Measurements from ENCODE around the gene APOL6. TPM values are rescaled to one million over a fixed set of nuclear protein-coding genes. Genes with fewer than 3 reads are reported as not detected.

The APOL6 gene
- total and polyA plus RNA-seq, 10 of the 15 experiments (the other 5 are each of a cell fraction or from before 2014, with no cell fraction given) = 4.3 to 22.9 (median 9.3) TPM

DNA sequence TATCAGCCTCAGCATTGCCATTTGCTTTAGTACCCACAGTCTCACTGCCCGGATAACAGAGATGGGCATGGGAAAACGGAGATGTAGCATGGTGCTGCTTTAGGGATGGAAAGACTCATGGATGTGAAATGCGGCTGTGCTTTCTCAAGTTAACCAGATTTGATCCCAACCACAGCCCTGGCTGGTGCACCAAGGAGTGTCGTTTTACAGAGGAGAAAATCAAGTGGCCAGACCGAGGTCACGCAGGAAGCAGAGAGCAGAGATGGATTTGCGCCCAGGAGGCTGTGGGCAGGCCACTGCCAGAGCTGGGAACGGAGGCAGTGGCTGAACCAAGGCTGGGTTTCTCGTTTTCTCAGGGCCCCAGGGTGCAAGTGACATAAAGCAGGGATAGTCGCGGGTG, 40.2 kb upstream of the APOL6 start:
- H2AFZ ChIP-seq (ENCODE audit: control insufficient read depth, low read depth, low read length) = no peak overlapping the region
- no peak for DNase-seq (ENCODE audit: low read depth, low spot score)
- CTCF ChIA-PET = no interaction called here
- ATAC-seq = no peak
- H3K4me2 ChIP-seq (ENCODE audit: control insufficient read depth, insufficient read depth) = no peak overlapping the region
- H3K27me3 ChIP-seq (replicated peaks in 1 of 2; ENCODE audit: control insufficient read depth in 2 of 2, insufficient read depth in 2 of 2, low read length in 1 of 2) = peaks cover 2 to 3% of the 10 kb centered on the region in 2 experiments; a peak in 2 of 4 replicates
- H3K9ac ChIP-seq (ENCODE audit: control insufficient read depth, insufficient read depth, low read length) = no peak overlapping the region
- in situ Hi-C loops (cut with MboI) = no loop called here
- RAD21 ChIA-PET (ENCODE audit: unreplicated experiment) = no interaction called here
- peaks cover 3% of the 10 kb centered on the region; the same call in 1 of the 2 replicates for H4K20me1 ChIP-seq (ENCODE audit: control insufficient read depth, insufficient read depth)
- peaks cover 10% of the 10 kb centered on the region; the same call in 1 of the 2 replicates for H3K4me1 ChIP-seq (ENCODE audit: control insufficient read depth, insufficient read depth, low read length)
- no peak overlapping the region for H3K4me3 ChIP-seq
- no peak overlapping the region for H3K27ac ChIP-seq (ENCODE audit: control insufficient read depth, insufficient read depth)
- no peaks in the 10 kb centered on the region for H3K9me3 ChIP-seq (replicated peaks; ENCODE audit: control insufficient read depth, insufficient read depth, low read length)
- H3K79me2 ChIP-seq (ENCODE audit: control insufficient read depth, insufficient read depth, low read length) = no peaks in the 10 kb centered on the region
- POLR2A ChIA-PET = no interaction called here
- no peak for FAIRE-seq
- no peak for TF ChIP-seq MEF2A (IDR thresholded peaks at IDR 0.05; ENCODE audit: insufficient read depth, low read depth, low read length)
- no peak for TF ChIP-seq TCF3 (IDR thresholded peaks at IDR 0.05; ENCODE audit: borderline replicate concordance, insufficient read depth, low read depth, low read length)
- no peak for TF ChIP-seq MEF2B (IDR thresholded peaks at IDR 0.05; ENCODE audit: partially characterized antibody, poor library complexity, severe bottlenecking)
- no peak for TF ChIP-seq STAT1 (conservative IDR thresholded peaks at IDR 0.05)
- TF ChIP-seq PML (IDR thresholded peaks at IDR 0.05; ENCODE audit: low read length) = no peak
- TF ChIP-seq SUPT20H (IDR thresholded peaks at IDR 0.05; ENCODE audit: borderline replicate concordance, control insufficient read depth, low read depth, low read length) = no peak
- TF ChIP-seq SRF (IDR thresholded peaks at IDR 0.05; ENCODE audit: low read depth in 2 of 2, low read length in 2 of 2) = no peak
- TF ChIP-seq, protein P1, sequence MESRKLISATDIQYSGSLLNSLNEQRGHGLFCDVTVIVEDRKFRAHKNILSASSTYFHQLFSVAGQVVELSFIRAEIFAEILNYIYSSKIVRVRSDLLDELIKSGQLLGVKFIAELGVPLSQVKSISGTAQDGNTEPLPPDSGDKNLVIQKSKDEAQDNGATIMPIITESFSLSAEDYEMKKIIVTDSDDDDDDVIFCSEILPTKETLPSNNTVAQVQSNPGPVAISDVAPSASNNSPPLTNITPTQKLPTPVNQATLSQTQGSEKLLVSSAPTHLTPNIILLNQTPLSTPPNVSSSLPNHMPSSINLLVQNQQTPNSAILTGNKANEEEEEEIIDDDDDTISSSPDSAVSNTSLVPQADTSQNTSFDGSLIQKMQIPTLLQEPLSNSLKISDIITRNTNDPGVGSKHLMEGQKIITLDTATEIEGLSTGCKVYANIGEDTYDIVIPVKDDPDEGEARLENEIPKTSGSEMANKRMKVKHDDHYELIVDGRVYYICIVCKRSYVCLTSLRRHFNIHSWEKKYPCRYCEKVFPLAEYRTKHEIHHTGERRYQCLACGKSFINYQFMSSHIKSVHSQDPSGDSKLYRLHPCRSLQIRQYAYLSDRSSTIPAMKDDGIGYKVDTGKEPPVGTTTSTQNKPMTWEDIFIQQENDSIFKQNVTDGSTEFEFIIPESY (IDR thresholded peaks at IDR 0.05) = no peak
- no peak for TF ChIP-seq ZNF217 (IDR thresholded peaks at IDR 0.05)
- no peak for TF ChIP-seq DPF2 (IDR thresholded peaks at IDR 0.05)
- TF ChIP-seq MTA2 (IDR thresholded peaks at IDR 0.05; ENCODE audit: low read depth) = no peak
- no peak for TF ChIP-seq SIN3A (IDR thresholded peaks at IDR 0.05; ENCODE audit: low read depth, low read length)
- no peak for TF ChIP-seq IKZF2 (IDR thresholded peaks at IDR 0.05)
- TF ChIP-seq ATF7 (IDR thresholded peaks at IDR 0.05; ENCODE audit: low read depth) = no peak
- no peak for TF ChIP-seq ZNF687 (IDR thresholded peaks at IDR 0.05)
- TF ChIP-seq SMC3 (IDR thresholded peaks at IDR 0.05; ENCODE audit: borderline replicate concordance, low read length) = no peak
- SMC1A ChIA-PET (ENCODE audit: uncharacterized antibody, unreplicated experiment) = no interaction called here
- no peaks in the 10 kb centered on the region for H3K36me3 ChIP-seq (ENCODE audit: control insufficient read depth in 2 of 2, insufficient read depth in 2 of 2, low read length in 1 of 2)
- no TSS peak for BruUV-seq (replicated peaks)
- WGBS (ENCODE audit: insufficient coverage, insufficient replicate concordance, low lambda C conversion rate, missing lambda C conversion rate) = 22% methylated on average over 11 of the region's 11 CpGs
- intact Hi-C loops (cut with micrococcal nuclease; ENCODE audit: unreplicated experiment) = no loop called here
